Muscle layer of colon (tissue), 2 donors: ENCODE data around the gene WDR12.

Experiments used
- H3K27ac ChIP-seq: one replicate; pipeline ENCODE4 v1.7.0; 2013; ENCODE audit warnings: low read depth, mild to moderate bottlenecking, low read length, moderate library complexity
- H3K27me3 ChIP-seq, 2 donors: one replicate each; pipeline ENCODE4 v1.7.0; 2013; ENCODE audit warnings: low read length in 2 of 2, mild to moderate bottlenecking in 2 of 2; ENCODE audit not compliant: insufficient read depth in 2 of 2, control insufficient read depth in 1 of 2
- H3K36me3 ChIP-seq: one replicate; pipeline ENCODE4 v1.7.0; 2013; ENCODE audit warnings: mild to moderate bottlenecking, low read length; ENCODE audit not compliant: insufficient read depth
- H3K4me1 ChIP-seq: one replicate; pipeline ENCODE4 v1.7.0; 2013; ENCODE audit warnings: mild to moderate bottlenecking, low read length; ENCODE audit not compliant: insufficient read depth
- H3K4me3 ChIP-seq, 2 donors: one replicate each; pipeline ENCODE4 v1.7.0; 2013; ENCODE audit warnings: low read length in 2 of 2, low read depth in 1 of 2, mild to moderate bottlenecking in 1 of 2, moderate library complexity in 1 of 2
- H3K9ac ChIP-seq: one replicate; pipeline ENCODE4 v1.7.0; 2013; ENCODE audit warnings: low read length
- H3K9me3 ChIP-seq: one replicate; pipeline ENCODE4 v1.7.0; 2013; ENCODE audit warnings: mild to moderate bottlenecking, low read length
- donor health status: abdominal sarcoma.
- donor health status: Adenocarcinoma of cecum.

Gene WDR12

GRCh38 chr2:202841090-202841867 is 70.2 kb downstream of the WDR12 start:
- Histone ChIP-seq H3K36me3 (no peaks in the 10 kb centered on the region), H3K9ac (no peak overlapping the region), H3K9me3 (no peaks in the 10 kb centered on the region), H3K27ac (no peak overlapping the region), H3K4me3 (no peak overlapping the region), H3K27me3 (no peaks in the 10 kb centered on the region), H3K4me1 (no peaks in the 10 kb centered on the region)

GRCh38 chr2:202831242-202832220 is 79.9 kb downstream of the WDR12 start:
- H3K4me1 ChIP-seq: no peaks in the 10 kb centered on the region
- no peaks in the 10 kb centered on the region for H3K9me3 ChIP-seq
- no peak overlapping the region for H3K4me3 ChIP-seq
- H3K27ac ChIP-seq: no peak overlapping the region
- no peaks in the 10 kb centered on the region for H3K36me3 ChIP-seq
- no peaks in the 10 kb centered on the region for H3K27me3 ChIP-seq
- H3K9ac ChIP-seq: no peak overlapping the region

GRCh38 chr2:202824901-202825300 is 86.6 kb downstream of the WDR12 start:
- Histone ChIP-seq H3K9me3 (no peaks in the 10 kb centered on the region), H3K4me1 (no peaks in the 10 kb centered on the region), H3K9ac (no peak overlapping the region), H3K36me3 (no peaks in the 10 kb centered on the region), H3K27ac (no peak overlapping the region), H3K4me3 (no peak overlapping the region), H3K27me3 (no peaks in the 10 kb centered on the region)
